Gastrocnemius medialis (tissue), 4 donors: ENCODE results near the gene DNAJC7.

Experiments
- CTCF ChIP-seq, 5 experiments: fragments of 450-650 bp in 3 of 5; fragments of 200-600 bp in 2 of 5; sonication (generic) in 2 of 5; IDR thresholded peaks in 4 of 5; conservative IDR thresholded peaks in 1 of 5; 1 replicate in 4 of 5; 2 replicates in 1 of 5; pipeline ENCODE4 v1.5.1; 2016 to 2019; ENCODE audit warnings: antibody characterized with exemption in 5 of 5, mild to moderate bottlenecking in 3 of 5, moderate library complexity in 3 of 5
- POLR2A ChIP-seq, 2 donors: fragments of 450-650 bp; IDR thresholded peaks; one replicate each; pipeline ENCODE4 v1.6.1; 2017; ENCODE audit warnings: antibody characterized with exemption in 2 of 2, mild to moderate bottlenecking in 2 of 2, moderate library complexity in 2 of 2

GRCh38 chr17:41970901-41971331 is 46.3 kb downstream of the DNAJC7 start:
- no peak for TF ChIP-seq CTCF (IDR thresholded peaks at IDR 0.05 in 4 of 5, conservative IDR thresholded peaks at IDR 0.05 in 1 of 5)
- TF ChIP-seq POLR2A (IDR thresholded peaks at IDR 0.05) = no peak
